LNCaP clone FGC (cell line): ENCODE measurements around the gene CPLX1.

Source experiments
- DNase-seq: peaks from one replicate; pipeline ENCODE4 v3.0.0-alpha.2; 2011; ENCODE audit warnings: low read depth
- H3K4me3 ChIP-seq: 2 replicates; pipeline ENCODE4 v1.5.1; 2011; ENCODE audit warnings: mild to moderate bottlenecking, low read depth, low read length, control low read depth
- CTCF ChIP-seq: IDR thresholded peaks from 2 replicates; pipeline ENCODE4 v1.5.1; 2012; ENCODE audit warnings: mild to moderate bottlenecking; ENCODE audit not compliant: control insufficient read depth, insufficient read depth; ENCODE audit errors: extremely low read depth

Gene CPLX1

GRCh38 chr4:833156-833555, 7.2 kb upstream of the CPLX1 start:
- no peak overlapping the region for H3K4me3 ChIP-seq
- no peak for DNase-seq
- TF ChIP-seq CTCF: no peak

- H3K4me3 ChIP-seq: no peak overlapping the region
- no peak for TF ChIP-seq CTCF
Observed at GRCh38 chr4:832536-832935, 6.6 kb upstream of the CPLX1 start.

GRCh38 chr4:832108-832507, 6.2 kb upstream of the CPLX1 start:
- no peak for DNase-seq
- no peak for TF ChIP-seq CTCF
- no peak overlapping the region for H3K4me3 ChIP-seq

More at GRCh38 chr4:832536-832935, 6.6 kb upstream of the CPLX1 start:
- DNase-seq: no peak

GRCh38 chr4:831483-831805, 5.5 kb upstream of the CPLX1 start:
- TF ChIP-seq CTCF: no peak
- H3K4me3 ChIP-seq: no peak overlapping the region
- DNase-seq: no peak

- no peak for TF ChIP-seq CTCF
- no peak for DNase-seq
- H3K4me3 ChIP-seq: no peak overlapping the region
Observed at GRCh38 chr4:830601-831482, 4.9 kb upstream of the CPLX1 start.

- no peak for DNase-seq
- no peak overlapping the region for H3K4me3 ChIP-seq
- no peak for TF ChIP-seq CTCF
Observed at GRCh38 chr4:829761-830600, 4.1 kb upstream of the CPLX1 start.
